Activated B cell treated with CpG ODN at 0.5 μM for 24 hours (primary cell): ENCODE results near the gene BZW1. TPM values are rescaled to one million over a fixed set of nuclear protein-coding genes. Genes with fewer than 3 reads are reported as not detected.

Experiments used
- ATAC-seq: fragments of 200-7000 bp; cut with Tn5 transposase; one replicate; pipeline ENCODE4 v1.10.0; 2021; ENCODE audit warnings: low read depth, mild to moderate bottlenecking, moderate library complexity
- CTCF ChIA-PET: fragments of 350-600 bp; sonication (Branson Sonifier 250); formaldehyde crosslinking; loops from one replicate; lab custom pipeline; 2021; ENCODE audit warnings: antibody characterized with exemption; lab: Charles Lee
- POLR2A ChIA-PET: fragments of 350-600 bp; sonication (Branson Sonifier 250); formaldehyde crosslinking; loops from one replicate; lab custom pipeline; 2021; ENCODE audit warnings: antibody characterized with exemption; lab: Charles Lee
- DNase-seq: peaks from one replicate; pipeline ENCODE4 v3.0.0; 2022
- H3K27ac Mint-ChIP-seq: one replicate; pipeline ENCODE4 v1.8.0; 2020; ENCODE audit warnings: mixed read lengths
- H3K27me3 Mint-ChIP-seq: one replicate; pipeline ENCODE4 v1.8.0; 2021; ENCODE audit warnings: mixed read lengths
- H3K36me3 Mint-ChIP-seq: one replicate; pipeline ENCODE4 v1.8.0; 2021; ENCODE audit warnings: low read depth, mixed read lengths
- H3K4me1 Mint-ChIP-seq: one replicate; pipeline ENCODE4 v1.8.0; 2021; ENCODE audit warnings: mixed read lengths
- H3K4me3 Mint-ChIP-seq: one replicate; pipeline ENCODE4 v1.8.0; 2020; ENCODE audit warnings: mild to moderate bottlenecking, mixed read lengths
- H3K9me3 Mint-ChIP-seq: one replicate; pipeline ENCODE4 v1.8.0; 2020; ENCODE audit warnings: mixed read lengths
- CTCF ChIP-seq: fragments of 200-600 bp; IDR thresholded peaks from one replicate; pipeline ENCODE4 v1.8.0; 2022; ENCODE audit warnings: antibody characterized with exemption, mild to moderate bottlenecking
- intact Hi-C: fragments of 100-400 bp; cut with micrococcal nuclease; formaldehyde crosslinking; loops from one replicate; pipeline ENCODE4 v1.15.1; 2024
- total RNA-seq: library from RNA; stranded (reverse); gene quantifications from 2 replicates; pipeline ENCODE4 v1.2.3, GENCODE V29; 2022

The BZW1 gene
- total RNA-seq, 1 donor from 2014 or later = 197 TPM

GRCh38 chr2:200828104-200828503 lies 16.4 kb downstream of the BZW1 start:
- intact Hi-C loops = no loop called here
- no peaks in the 10 kb centered on the region for H3K27me3 Mint-ChIP-seq
- TF ChIP-seq CTCF = no peak
- H3K9me3 Mint-ChIP-seq = no peaks in the 10 kb centered on the region
- peaks cover 14% of the 10 kb centered on the region for H3K36me3 Mint-ChIP-seq
- no peak overlapping the region for H3K27ac Mint-ChIP-seq
- no peaks in the 10 kb centered on the region for H3K4me1 Mint-ChIP-seq
- ATAC-seq (no peak), DNase-seq (no peak)
- POLR2A ChIA-PET = interaction anchor here (1.3 kb wide), 2 partner anchors 20 to 31 kb away, joined by 3 read pairs; no protein-coding TSS in a partner anchor
- H3K4me3 Mint-ChIP-seq = no peak overlapping the region
- CTCF ChIA-PET = no interaction called here

- CTCF ChIA-PET = no interaction called here
- Mint-ChIP-seq H3K27ac (no peak overlapping the region), H3K4me1 (no peaks in the 10 kb centered on the region), H3K36me3 (peaks cover 14% of the 10 kb centered on the region), H3K27me3 (no peaks in the 10 kb centered on the region), H3K4me3 (no peak overlapping the region), H3K9me3 (no peaks in the 10 kb centered on the region)
- POLR2A ChIA-PET = interaction anchor here (0.5 to 1.3 kb wide), 3 partner anchors 21 to 31 kb away, joined by 3 to 6 read pairs (median 3); no protein-coding TSS in a partner anchor
- ATAC-seq (no peak), DNase-seq (no peak)
- no peak for TF ChIP-seq CTCF
- intact Hi-C loops = no loop called here
Observed at GRCh38 chr2:200828572-200829257, 17.0 kb downstream of the BZW1 start.

GRCh38 chr2:200829258-200829655 lies 17.5 kb downstream of the BZW1 start:
- Mint-ChIP-seq H3K27me3 (no peaks in the 10 kb centered on the region), H3K9me3 (no peaks in the 10 kb centered on the region), H3K4me3 (no peak overlapping the region), H3K27ac (no peak overlapping the region), H3K4me1 (no peaks in the 10 kb centered on the region), H3K36me3 (peaks cover 11% of the 10 kb centered on the region)
- ChIA-PET POLR2A (interaction anchor here (1.3 kb wide), 1 partner anchor 21 kb away, joined by 3 read pairs; no protein-coding TSS in a partner anchor), CTCF (no interaction called here)
- no peak for ATAC-seq
- no peak for TF ChIP-seq CTCF
- intact Hi-C loops = no loop called here
- DNase-seq = no peak

GRCh38 chr2:200834701-200835100 lies 23.0 kb downstream of the BZW1 start:
- Mint-ChIP-seq H3K27me3 (no peaks in the 10 kb centered on the region), H3K36me3 (peaks cover 1% of the 10 kb centered on the region), H3K4me1 (no peaks in the 10 kb centered on the region), H3K4me3 (no peak overlapping the region), H3K9me3 (peaks cover 3% of the 10 kb centered on the region), H3K27ac (no peak overlapping the region)
- intact Hi-C loops = no loop called here
- ChIA-PET POLR2A (no interaction called here), CTCF (no interaction called here)
- TF ChIP-seq CTCF = no peak
- ATAC-seq (no peak), DNase-seq (no peak)

GRCh38 chr2:200839513-200839912 lies 27.8 kb downstream of the BZW1 start:
- Mint-ChIP-seq H3K9me3 (peaks cover 3% of the 10 kb centered on the region), H3K4me3 (no peak overlapping the region), H3K36me3 (peaks cover 1% of the 10 kb centered on the region), H3K27me3 (no peaks in the 10 kb centered on the region), H3K27ac (no peak overlapping the region), H3K4me1 (no peaks in the 10 kb centered on the region)
- POLR2A ChIA-PET = no interaction called here
- ATAC-seq (no peak), DNase-seq (no peak)
- TF ChIP-seq CTCF = no peak
- intact Hi-C loops = no loop called here
- CTCF ChIA-PET = interaction anchor here (0.5 kb wide), 1 partner anchor 230 kb away, joined by 3 read pairs; no protein-coding TSS in a partner anchor
